Measurements from ENCODE around the gene CASZ1. TPM values are rescaled to one million over a fixed set of nuclear protein-coding genes. Genes with fewer than 3 reads are reported as not detected.
A peak's percentile ranks its signal among the peaks of the same experiment; 100 is the strongest.

CASZ1 gene
- total and polyA plus RNA-seq, 2 donors from 2014 or later, result 10.1 to 33.0 TPM

- Histone ChIP-seq H3K4me3 (ENCODE audit: low read length in 3 of 3) (no peak overlapping the region), H3K9me3 (ENCODE audit: control insufficient read depth in 2 of 3, insufficient read depth in 1 of 3, low read length in 3 of 3) (no peaks in the 10 kb centered on the region), H3K4me1 (ENCODE audit: control insufficient read depth in 2 of 3, insufficient read depth in 2 of 3, low read depth in 1 of 3, low read length in 3 of 3) (peaks cover 0 to 26% (median 5%) of the 10 kb centered on the region in 3 donors), H3K36me3 (ENCODE audit: control insufficient read depth in 2 of 3, insufficient read depth in 3 of 3, low read length in 3 of 3) (peaks cover 0 to 6% (median 0%) of the 10 kb centered on the region in 3 donors), H3K27me3 (ENCODE audit: control insufficient read depth, insufficient read depth, low read length) (no peaks in the 10 kb centered on the region), H3K27ac (ENCODE audit: low read depth in 2 of 2, low read length in 2 of 2) (peak overlapping the region in 1 of 2 donors; percentile 67), H3K9ac (ENCODE audit: low read length in 3 of 3) (no peak overlapping the region)
- TF ChIP-seq, protein P1, sequence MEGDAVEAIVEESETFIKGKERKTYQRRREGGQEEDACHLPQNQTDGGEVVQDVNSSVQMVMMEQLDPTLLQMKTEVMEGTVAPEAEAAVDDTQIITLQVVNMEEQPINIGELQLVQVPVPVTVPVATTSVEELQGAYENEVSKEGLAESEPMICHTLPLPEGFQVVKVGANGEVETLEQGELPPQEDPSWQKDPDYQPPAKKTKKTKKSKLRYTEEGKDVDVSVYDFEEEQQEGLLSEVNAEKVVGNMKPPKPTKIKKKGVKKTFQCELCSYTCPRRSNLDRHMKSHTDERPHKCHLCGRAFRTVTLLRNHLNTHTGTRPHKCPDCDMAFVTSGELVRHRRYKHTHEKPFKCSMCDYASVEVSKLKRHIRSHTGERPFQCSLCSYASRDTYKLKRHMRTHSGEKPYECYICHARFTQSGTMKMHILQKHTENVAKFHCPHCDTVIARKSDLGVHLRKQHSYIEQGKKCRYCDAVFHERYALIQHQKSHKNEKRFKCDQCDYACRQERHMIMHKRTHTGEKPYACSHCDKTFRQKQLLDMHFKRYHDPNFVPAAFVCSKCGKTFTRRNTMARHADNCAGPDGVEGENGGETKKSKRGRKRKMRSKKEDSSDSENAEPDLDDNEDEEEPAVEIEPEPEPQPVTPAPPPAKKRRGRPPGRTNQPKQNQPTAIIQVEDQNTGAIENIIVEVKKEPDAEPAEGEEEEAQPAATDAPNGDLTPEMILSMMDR (IDR thresholded peaks at IDR 0.05; ENCODE audit: borderline replicate concordance, extremely low read depth, insufficient read depth), result no peak
- DNase-seq (peak; percentile 78 to 92 (median 90)), FAIRE-seq (no peak)
- intact Hi-C loops (cut with DNase I), result no loop called here
These were observed 40.4 kb downstream of the CASZ1 start for GRCh38 chr1:10755970-10756521.

DNA sequence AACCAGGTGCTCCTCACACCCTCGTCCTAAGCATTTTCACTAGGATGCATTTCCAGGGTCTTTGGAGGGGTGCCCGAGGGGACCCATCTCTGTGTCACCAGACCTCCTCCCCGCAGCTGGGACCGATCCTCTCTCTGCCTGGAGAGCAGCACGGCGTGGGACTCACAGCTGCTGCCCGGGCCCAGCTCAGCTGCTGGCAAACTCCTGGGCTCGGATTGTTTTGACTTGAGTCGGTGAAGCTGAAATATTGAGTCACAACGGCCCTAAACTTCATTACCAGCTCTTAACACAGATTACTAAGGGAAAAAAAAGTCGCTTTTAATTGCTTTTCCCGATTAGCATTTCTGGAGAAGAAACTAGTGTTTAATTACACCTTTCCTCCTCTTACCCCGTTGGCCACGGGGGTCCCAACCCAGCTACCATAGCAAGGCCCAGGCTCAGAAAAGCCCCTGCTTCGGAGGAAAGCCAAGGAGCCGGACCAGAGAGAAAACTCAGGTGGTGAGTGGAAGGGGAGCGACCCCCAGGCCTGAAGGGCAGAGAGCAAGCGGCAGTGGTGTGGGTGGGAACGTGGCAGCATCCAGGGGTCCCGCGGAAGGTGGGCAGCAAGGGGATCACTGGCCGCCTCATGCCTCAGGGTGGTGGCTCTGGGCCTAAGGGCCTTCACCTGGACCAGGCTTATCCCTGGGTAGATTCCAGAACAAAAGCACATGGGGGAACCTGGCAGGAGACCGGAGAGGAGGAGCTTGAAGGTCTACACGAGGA lies 41.7 kb downstream of the CASZ1 start:
- TF ChIP-seq, protein P1 (IDR thresholded peaks at IDR 0.05; ENCODE audit: borderline replicate concordance, extremely low read depth, insufficient read depth), result no peak
- H3K4me3 ChIP-seq (ENCODE audit: low read length in 3 of 3), result no peak overlapping the region
- peaks cover 0 to 2% (median 0%) of the 10 kb centered on the region in 3 donors for H3K36me3 ChIP-seq (ENCODE audit: control insufficient read depth in 2 of 3, insufficient read depth in 3 of 3, low read length in 3 of 3)
- FAIRE-seq (no peak), DNase-seq (no peak)
- no peaks in the 10 kb centered on the region for H3K9me3 ChIP-seq (ENCODE audit: control insufficient read depth in 2 of 3, insufficient read depth in 1 of 3, low read length in 3 of 3)
- no peak overlapping the region for H3K9ac ChIP-seq (ENCODE audit: low read length in 3 of 3)
- intact Hi-C loops (cut with DNase I), result no loop called here
- H3K4me1 ChIP-seq (ENCODE audit: control insufficient read depth in 2 of 3, insufficient read depth in 2 of 3, low read depth in 1 of 3, low read length in 3 of 3), result peaks cover 0 to 25% (median 5%) of the 10 kb centered on the region in 3 donors
- peak overlapping the region; percentile 51 to 68 for H3K27ac ChIP-seq (ENCODE audit: low read depth in 2 of 2, low read length in 2 of 2)
- H3K27me3 ChIP-seq (ENCODE audit: control insufficient read depth, insufficient read depth, low read length), result no peaks in the 10 kb centered on the region

GRCh38 chr1:10753299-10753698 lies 43.1 kb downstream of the CASZ1 start:
- DNase-seq (no peak), FAIRE-seq (no peak)
- Histone ChIP-seq H3K9ac (ENCODE audit: low read length in 3 of 3) (no peak overlapping the region), H3K4me3 (ENCODE audit: low read length in 3 of 3) (no peak overlapping the region), H3K27ac (ENCODE audit: low read depth in 2 of 2, low read length in 2 of 2) (no peak overlapping the region), H3K9me3 (ENCODE audit: control insufficient read depth in 2 of 3, insufficient read depth in 1 of 3, low read length in 3 of 3) (no peaks in the 10 kb centered on the region), H3K4me1 (ENCODE audit: control insufficient read depth in 2 of 3, insufficient read depth in 2 of 3, low read depth in 1 of 3, low read length in 3 of 3) (peaks cover 0 to 25% (median 5%) of the 10 kb centered on the region in 3 donors), H3K27me3 (ENCODE audit: control insufficient read depth, insufficient read depth, low read length) (no peaks in the 10 kb centered on the region), H3K36me3 (ENCODE audit: control insufficient read depth in 2 of 3, insufficient read depth in 3 of 3, low read length in 3 of 3) (no peaks in the 10 kb centered on the region)
- TF ChIP-seq, protein P1 (IDR thresholded peaks at IDR 0.05; ENCODE audit: borderline replicate concordance, extremely low read depth, insufficient read depth), result no peak
- intact Hi-C loops (cut with DNase I), result no loop called here
